GM23248 (cell line): ENCODE data around the gene EGFR. TPM values are rescaled to one million over a fixed set of nuclear protein-coding genes. Genes with fewer than 3 reads are reported as not detected.

Experiments used
- DNase-seq: peaks from one replicate; pipeline ENCODE4 v3.0.0-alpha.2; 2015
- H2AFZ ChIP-seq: fragments of 200-600 bp; sonication (generic); 2 replicates; pipeline ENCODE4 v1.6.1; 2016; ENCODE audit warnings: antibody characterized with exemption
- H3F3A ChIP-seq: fragments of 200-600 bp; sonication (generic); 2 replicates; pipeline ENCODE4 v1.6.1; 2016; ENCODE audit warnings: mild to moderate bottlenecking, antibody characterized with exemption, mixed run types; ENCODE audit not compliant: insufficient read depth
- H3K27ac ChIP-seq: fragments of 200-600 bp; sonication (generic); 2 replicates; pipeline ENCODE4 v1.5.1; 2016; ENCODE audit warnings: mild to moderate bottlenecking
- H3K27me3 ChIP-seq: fragments of 200-600 bp; sonication (generic); replicated peaks from 2 replicates; pipeline ENCODE4 v1.6.1; 2016; ENCODE audit warnings: mild to moderate bottlenecking; ENCODE audit not compliant: insufficient read depth
- H3K36me3 ChIP-seq: fragments of 200-600 bp; sonication (generic); 2 replicates; pipeline ENCODE4 v1.6.1; 2016; ENCODE audit warnings: low read depth, mild to moderate bottlenecking
- H3K4me1 ChIP-seq: fragments of 200-600 bp; sonication (generic); 2 replicates; pipeline ENCODE4 v1.6.1; 2016; ENCODE audit warnings: mild to moderate bottlenecking; ENCODE audit not compliant: insufficient read depth
- H3K4me2 ChIP-seq: fragments of 200-600 bp; sonication (generic); one replicate; pipeline ENCODE4 v1.6.1; 2016; ENCODE audit warnings: mild to moderate bottlenecking; ENCODE audit not compliant: unreplicated experiment
- H3K4me3 ChIP-seq: fragments of 200-600 bp; sonication (generic); 2 replicates; pipeline ENCODE4 v1.5.1; 2016; ENCODE audit warnings: mild to moderate bottlenecking
- H3K79me2 ChIP-seq: fragments of 200-600 bp; sonication (generic); 2 replicates; pipeline ENCODE4 v1.6.1; 2016; ENCODE audit warnings: mild to moderate bottlenecking; ENCODE audit not compliant: insufficient read depth
- H3K9ac ChIP-seq: fragments of 200-600 bp; sonication (generic); 2 replicates; pipeline ENCODE4 v1.6.1; 2016; ENCODE audit warnings: mild to moderate bottlenecking
- H3K9me2 ChIP-seq: fragments of 200-600 bp; sonication (generic); 2 replicates; pipeline ENCODE4 v1.6.1; 2016; ENCODE audit warnings: mixed run types, mild to moderate bottlenecking, moderate library complexity; ENCODE audit not compliant: insufficient read depth
- H3K9me3 ChIP-seq: fragments of 200-600 bp; sonication (generic); one replicate; pipeline ENCODE4 v1.6.1; 2017; ENCODE audit warnings: low read depth
- H4K20me1 ChIP-seq: fragments of 200-600 bp; sonication (generic); 2 replicates; pipeline ENCODE4 v1.6.0; 2016; ENCODE audit not compliant: insufficient read depth
- EZH2 ChIP-seq: fragments of 200-600 bp; sonication (generic); IDR thresholded peaks from 2 replicates; pipeline ENCODE4 v1.6.1; 2018; ENCODE audit warnings: antibody characterized with exemption, mild to moderate bottlenecking; ENCODE audit not compliant: insufficient read depth, poor library complexity, severe bottlenecking
- EZH2phosphoT487 ChIP-seq: fragments of 200-600 bp; sonication (generic); IDR thresholded peaks from 2 replicates; pipeline ENCODE4 v1.6.1; 2018; ENCODE audit warnings: antibody characterized with exemption, moderate library complexity, mild to moderate bottlenecking, low read depth; ENCODE audit not compliant: insufficient read depth
- WGBS, 2 experiments: methylation state at CpG; one replicate each; pipeline ENCODE4 v1.1.6; 2015 to 2017; ENCODE audit warnings: low lambda C conversion rate in 2 of 2, low coverage in 1 of 2; ENCODE audit errors: missing lambda C conversion rate in 2 of 2; 5-methylcytosine and 5-hydroxymethylcytosine counted together
- in situ Hi-C: fragments of 300-500 bp; cut with MboI; formaldehyde crosslinking; loops from 2 replicates; pipeline ENCODE4 v1.15.0; 2020
- polyA plus RNA-seq: library from polyadenylated mRNA; unstranded; fragments of >200 nt; fragmentation: Nextera tagmentation; extraction: Ambion mirVana; gene quantifications from 2 replicates; pipeline ENCODE4 v1.2.1, GENCODE V29; 2016
- total RNA-seq: library from RNA; depleted of rRNA; stranded (reverse); fragments of >200 nt; shearing (Covaris generic); gene quantifications from 2 replicates; pipeline ENCODE4 v1.2.3, GENCODE V29; 2014

EGFR gene
- total and polyA plus RNA-seq, 2 experiments from 2014 or later, result 48.7 to 53.5 TPM

DNA sequence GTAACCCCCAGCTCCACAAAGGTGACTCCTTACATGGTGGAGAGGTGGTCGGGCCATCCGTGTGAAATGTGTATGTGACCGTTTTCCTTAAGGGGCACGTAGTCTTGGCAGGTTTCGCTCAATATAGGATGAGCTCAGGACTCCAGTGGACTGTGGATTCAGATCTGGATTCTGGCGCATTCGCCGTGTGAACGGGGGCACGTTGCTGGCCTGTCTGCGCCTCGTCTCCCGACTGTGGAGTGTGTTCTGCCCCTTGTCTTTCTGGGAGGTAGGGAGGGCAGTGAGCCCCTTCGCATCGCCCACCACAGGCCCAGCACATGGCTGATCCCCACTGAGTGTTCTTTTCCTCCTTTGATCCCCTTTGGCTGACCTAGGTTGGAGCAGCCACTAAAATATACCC, 165.1 kb downstream of the EGFR start:
- Histone ChIP-seq H3K9ac (no peak overlapping the region), H3K36me3 (peaks cover 30% of the 10 kb centered on the region; the same call in 1 of the 2 replicates), H3K9me3 (no peaks in the 10 kb centered on the region), H3K4me3 (no peak overlapping the region), H2AFZ (no peak overlapping the region), H3K4me1 (peaks cover 15% of the 10 kb centered on the region), H3F3A (peaks cover 35% of the 10 kb centered on the region), H3K27ac (no peak overlapping the region), H3K79me2 (no peaks in the 10 kb centered on the region), H3K27me3 (no peaks in the 10 kb centered on the region), H3K9me2 (no peaks in the 10 kb centered on the region), H4K20me1 (no peaks in the 10 kb centered on the region), H3K4me2 (no peak overlapping the region)
- TF ChIP-seq EZH2 (no peak), EZH2phosphoT487 (no peak)
- no peak for DNase-seq
- WGBS, 2 experiments, result 84 to 85% methylated on average over 14 to 15 of the region's 15 CpGs
- in situ Hi-C loops, result no loop called here

DNA sequence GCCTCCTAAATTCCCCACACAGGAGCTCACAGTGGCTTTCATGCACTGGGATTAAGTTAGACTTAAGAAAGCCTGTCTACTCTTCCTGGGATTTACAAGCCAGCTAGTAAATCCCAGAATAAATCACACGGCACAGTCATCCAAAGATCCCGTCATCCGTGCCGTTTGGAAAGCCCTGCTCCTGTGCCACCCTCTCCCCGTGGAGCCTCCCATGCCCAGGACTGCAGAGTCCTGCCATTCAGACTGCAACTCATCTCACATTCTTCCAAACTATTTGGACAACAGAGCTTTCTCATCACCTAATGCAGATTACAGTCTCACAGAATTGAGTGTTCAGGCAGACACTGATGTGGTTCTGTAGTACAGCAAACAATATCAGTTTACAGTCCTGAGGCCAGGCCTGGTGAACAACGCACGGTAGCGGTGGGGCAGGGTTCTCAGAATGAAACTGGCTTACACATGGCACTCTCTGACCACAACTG, 166.5 kb downstream of the EGFR start:
- no peaks in the 10 kb centered on the region for H3K9me2 ChIP-seq
- H3K9ac ChIP-seq, result peak overlapping the region; percentile 35; the same call in 1 of the 2 replicates
- DNase-seq, result no peak
- H3K4me3 ChIP-seq, result no peak overlapping the region
- TF ChIP-seq EZH2phosphoT487 (no peak), EZH2 (no peak)
- peak overlapping the region; percentile 74 for H3K27ac ChIP-seq
- H3K4me2 ChIP-seq, result no peak overlapping the region
- no peaks in the 10 kb centered on the region for H3K9me3 ChIP-seq
- peaks cover 26% of the 10 kb centered on the region; the same call in 1 of the 2 replicates for H3K36me3 ChIP-seq
- WGBS, 2 experiments, result 88% methylated on average over 8 of the region's 8 CpGs
- H2AFZ ChIP-seq, result no peak overlapping the region
- no peaks in the 10 kb centered on the region for H3K79me2 ChIP-seq
- no peaks in the 10 kb centered on the region for H4K20me1 ChIP-seq
- peaks cover 15% of the 10 kb centered on the region for H3K4me1 ChIP-seq
- H3K27me3 ChIP-seq, result no peaks in the 10 kb centered on the region
- peaks cover 39% of the 10 kb centered on the region for H3F3A ChIP-seq
- in situ Hi-C loops, result no loop called here

DNA sequence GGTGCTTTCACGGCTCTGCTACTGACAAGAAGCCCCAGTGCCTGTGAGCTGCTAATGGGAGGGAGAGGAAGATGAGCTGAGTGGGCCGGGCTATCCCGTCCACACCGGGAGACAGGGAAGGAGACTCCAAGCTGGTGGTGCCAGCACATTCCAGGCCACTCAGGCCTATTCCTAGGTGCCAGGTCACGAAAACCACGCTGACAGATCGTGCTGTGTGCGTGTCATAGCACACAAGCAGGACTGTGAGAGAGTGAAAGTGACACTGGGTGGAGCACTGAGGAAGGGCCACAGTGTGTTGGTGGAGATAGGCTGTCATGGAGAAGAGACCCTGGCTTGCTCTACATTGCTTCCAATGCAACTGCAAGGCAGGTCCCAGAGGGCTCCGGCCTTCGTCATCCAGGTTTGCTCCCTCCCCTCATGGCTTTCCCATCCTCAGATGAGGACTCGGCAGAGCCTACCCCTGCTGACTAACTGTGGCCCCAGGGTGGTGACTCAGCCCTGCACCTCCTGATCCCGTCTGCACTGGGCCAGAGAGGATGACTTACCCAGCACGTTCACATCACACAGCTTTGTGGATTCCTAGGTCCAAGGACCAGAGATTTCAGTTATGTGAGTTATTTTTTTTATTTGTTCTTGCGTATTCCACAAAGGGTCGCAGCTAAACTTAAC, 167.3 kb downstream of the EGFR start:
- no peak overlapping the region for H3K4me3 ChIP-seq
- peak; percentile 97 for DNase-seq
- H4K20me1 ChIP-seq, result no peaks in the 10 kb centered on the region
- peaks cover 40% of the 10 kb centered on the region for H3F3A ChIP-seq
- in situ Hi-C loops, result no loop called here
- H2AFZ ChIP-seq, result no peak overlapping the region
- TF ChIP-seq EZH2 (no peak), EZH2phosphoT487 (no peak)
- 47 to 56% methylated on average over 15 of the region's 15 CpGs for WGBS, 2 experiments
- H3K9ac ChIP-seq, result peak overlapping the region; percentile 44
- H3K9me2 ChIP-seq, result no peaks in the 10 kb centered on the region
- peak overlapping the region; percentile 74 for H3K27ac ChIP-seq
- H3K79me2 ChIP-seq, result no peaks in the 10 kb centered on the region
- peaks cover 15% of the 10 kb centered on the region for H3K4me1 ChIP-seq
- H3K9me3 ChIP-seq, result no peaks in the 10 kb centered on the region
- H3K27me3 ChIP-seq, result no peaks in the 10 kb centered on the region
- peaks cover 26% of the 10 kb centered on the region; the same call in 1 of the 2 replicates for H3K36me3 ChIP-seq
- peak overlapping the region; percentile 5 for H3K4me2 ChIP-seq

DNA sequence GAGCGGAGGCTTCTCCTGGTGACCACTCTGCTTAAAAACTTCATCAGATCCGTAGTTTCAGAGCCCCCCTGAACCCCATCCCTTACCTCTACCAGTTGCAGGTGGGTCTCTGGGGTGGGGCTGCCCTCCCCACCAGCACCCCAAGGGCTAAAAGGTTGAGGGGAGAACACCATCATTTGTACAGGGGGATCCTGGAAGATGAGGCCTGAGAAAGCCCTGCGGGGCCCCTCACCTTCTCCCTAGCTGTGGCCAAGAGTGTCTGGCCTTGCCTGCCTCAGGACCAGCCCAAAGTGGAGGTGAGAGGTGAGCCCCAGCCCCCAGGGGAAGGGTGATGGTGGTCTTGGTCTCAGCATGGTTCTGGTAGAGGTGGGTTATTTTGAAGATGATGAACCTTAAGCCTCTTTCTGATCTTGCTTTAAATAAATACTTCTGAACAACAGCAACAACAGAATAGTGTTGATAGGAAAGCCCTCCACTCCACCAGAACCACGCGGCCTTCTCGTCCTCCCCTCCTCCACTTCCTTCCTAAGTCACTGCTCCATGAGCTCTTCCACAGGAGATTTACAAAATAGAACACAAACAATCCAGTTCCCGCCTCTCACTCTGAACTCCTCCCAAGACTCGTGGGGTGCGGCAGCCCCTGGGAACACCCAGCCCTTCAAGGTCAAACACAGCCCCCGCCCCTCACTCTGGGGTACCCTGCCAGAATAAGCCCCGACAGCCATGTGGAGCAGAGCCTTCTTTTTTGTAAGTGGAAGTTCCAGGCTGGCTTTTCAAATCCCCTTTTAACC, 169.1 kb downstream of the EGFR start:
- Histone ChIP-seq H3F3A (peaks cover 51% of the 10 kb centered on the region), H3K27me3 (no peaks in the 10 kb centered on the region), H3K9me2 (no peaks in the 10 kb centered on the region), H3K4me1 (peaks cover 22% of the 10 kb centered on the region), H3K9me3 (no peaks in the 10 kb centered on the region), H2AFZ (no peak overlapping the region), H3K4me3 (no peak overlapping the region), H3K27ac (no peak overlapping the region), H3K4me2 (no peak overlapping the region), H3K9ac (no peak overlapping the region), H3K36me3 (peaks cover 21% of the 10 kb centered on the region; the same call in 1 of the 2 replicates), H3K79me2 (no peaks in the 10 kb centered on the region), H4K20me1 (no peaks in the 10 kb centered on the region)
- DNase-seq, result no peak
- 75 to 76% methylated on average over 11 of the region's 11 CpGs for WGBS, 2 experiments
- in situ Hi-C loops, result no loop called here
- TF ChIP-seq EZH2, result no peak
- no peak for TF ChIP-seq EZH2phosphoT487
